H1 (cell line): Measurements from ENCODE around the gene GFOD1. TPM values are rescaled to one million over a fixed set of nuclear protein-coding genes. Genes with fewer than 3 reads are reported as not detected.

Experiments used
- EP300 ChIP-seq, 2 experiments: IDR thresholded peaks; 1 replicate in 1 of 2; 2 replicates in 1 of 2; pipeline ENCODE4 v1.6.1; 2011 to 2012; ENCODE audit warnings: low read depth in 2 of 2, low read length in 2 of 2, mild to moderate bottlenecking in 2 of 2, borderline replicate concordance in 1 of 2, inconsistent platforms in 1 of 2, moderate library complexity in 1 of 2
- HDAC6 ChIP-seq: IDR thresholded peaks from one replicate; pipeline ENCODE4 v1.7.1; 2012; ENCODE audit warnings: low read depth, mild to moderate bottlenecking, inconsistent platforms, low read length, moderate library complexity
- PHF8 ChIP-seq: fragments of 200-600 bp; sonication (generic); conservative IDR thresholded peaks from 2 replicates; pipeline ENCODE4 v1.7.1; 2012; ENCODE audit warnings: low read depth, mild to moderate bottlenecking, inconsistent platforms, low read length, moderate library complexity
- POLR2A ChIP-seq, 2 experiments: IDR thresholded peaks; 1 replicate in 1 of 2; 2 replicates in 1 of 2; pipeline ENCODE4 v1.6.1; 2011; ENCODE audit warnings: low read depth in 2 of 2, low read length in 2 of 2, mild to moderate bottlenecking in 2 of 2; ENCODE audit errors: control extremely low read depth in 1 of 2
- SP1 ChIP-seq: IDR thresholded peaks from 2 replicates; pipeline ENCODE4 v1.6.1; 2011; ENCODE audit warnings: low read depth, low read length
- TAF1 ChIP-seq: IDR thresholded peaks from 2 replicates; pipeline ENCODE4 v1.6.1; 2011; ENCODE audit warnings: mild to moderate bottlenecking, low read depth, low read length
- TEAD4 ChIP-seq: IDR thresholded peaks from 2 replicates; pipeline ENCODE4 v1.6.1; 2012; ENCODE audit warnings: low read depth, low read length, inconsistent platforms, mixed read lengths
- YY1 ChIP-seq: IDR thresholded peaks from 2 replicates; pipeline ENCODE4 v1.6.1; 2011; ENCODE audit warnings: low read depth, mild to moderate bottlenecking, low read length
- polyA plus RNA-seq, 7 experiments: library from polyadenylated mRNA; depleted of rRNA in 3 of 7; stranded (reverse) in 5 of 7; unstranded in 2 of 7; fragments of >200 nt in 5 of 7; fragments of 200-250 nt in 2 of 7; gene quantifications; 1 replicate in 5 of 7; 2 replicates in 1 of 7; 4 replicates in 1 of 7; pipeline versions ENCODE4 v1.2.1 to v1.2.3, GENCODE V29; 2011 to 2013; ENCODE audit warnings: missing spikeins in 2 of 7, mixed read lengths in 2 of 7
- total RNA-seq: library from RNA; stranded (reverse); fragmentation: NEBNext Ultra II Directional; extraction: Animal tissue kit (Norgen Biotek cat#: 25700); gene quantifications from 2 replicates; pipeline ENCODE4 v1.2.1, GENCODE V29; 2021

Gene GFOD1
- total and polyA plus RNA-seq, 2 of the 8 experiments (the other 6 are each of a cell fraction or from before 2014, with no cell fraction given): 2.5 to 8.8 TPM

- no peak for TF ChIP-seq EP300 (IDR thresholded peaks at IDR 0.05; ENCODE audit: borderline replicate concordance in 1 of 2, low read depth in 2 of 2, low read length in 2 of 2)
- TF ChIP-seq YY1: no peak
- no peak for TF ChIP-seq TEAD4
- TF ChIP-seq HDAC6: no peak
- TF ChIP-seq PHF8: no peak
- no peak for TF ChIP-seq SP1
- no peak for TF ChIP-seq TAF1
- no peak for TF ChIP-seq POLR2A (IDR thresholded peaks at IDR 0.05; ENCODE audit: control extremely low read depth in 1 of 2, low read depth in 2 of 2, low read length in 2 of 2)
These were observed 49.3 kb downstream of the GFOD1 start (continued) for GRCh38 chr6:13438126-13438525.
